GM12875 (cell line): Measurements from ENCODE around the gene TRAPPC4.
A peak's percentile ranks its signal among the peaks of the same experiment; 100 is the strongest.
"Not testable (repeated sequence)": the region's sequence is repeated elsewhere in the genome, so short reads cannot be mapped to it uniquely, and the experiment has no call there.

ENCODE experiments used
- H3K4me3 ChIP-seq: one replicate; pipeline ENCODE4 v1.5.1; 2011; ENCODE audit warnings: low read depth, low read length, control low read depth
- CTCF ChIP-seq: IDR thresholded peaks from 2 replicates; pipeline ENCODE4 v1.5.1; 2011; ENCODE audit warnings: low read depth, mild to moderate bottlenecking, control low read depth, inconsistent platforms, low read length, moderate library complexity, borderline replicate concordance; ENCODE audit not compliant: insufficient read depth

TRAPPC4 gene

GRCh38 chr11:118984825-118985224, 33.7 kb upstream of the TRAPPC4 start:
- no peak overlapping the region for H3K4me3 ChIP-seq
- TF ChIP-seq CTCF: no peak

DNA sequence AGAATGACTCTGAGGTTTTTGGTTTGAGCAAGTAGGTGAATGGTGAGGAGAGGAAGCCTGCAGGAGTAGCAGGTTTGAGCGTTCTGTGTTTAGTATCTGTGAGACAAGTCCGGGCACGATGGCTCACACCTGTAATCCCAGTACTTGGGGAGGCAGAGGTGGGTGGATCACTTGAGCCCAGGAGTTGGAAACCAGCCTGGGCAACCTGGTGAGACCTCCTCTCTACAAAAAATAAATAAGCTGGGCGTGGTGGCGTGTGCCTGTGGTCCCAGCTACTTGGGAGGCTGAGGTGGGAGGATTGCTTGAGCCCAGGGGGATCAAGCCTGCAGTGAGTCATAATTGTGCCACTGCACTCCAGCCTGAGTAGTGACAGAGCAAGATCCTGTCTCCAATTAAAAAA, 30.3 kb upstream of the TRAPPC4 start:
- TF ChIP-seq CTCF: no peak
- no peak overlapping the region for H3K4me3 ChIP-seq

- H3K4me3 ChIP-seq: not testable (repeated sequence)
Observed at GRCh38 chr11:118991486-118992038, 27.0 kb upstream of the TRAPPC4 start.

GRCh38 chr11:118996926-118997626, 21.5 kb upstream of the TRAPPC4 start:
- peak; percentile 57 for TF ChIP-seq CTCF
- H3K4me3 ChIP-seq: peak overlapping the region; percentile 85

GRCh38 chr11:118997627-118998387, 20.8 kb upstream of the TRAPPC4 start, which contains the start of gene CENATAC:
Gene CENATAC, plus strand, starts transcription at chr11:118998138. Its CDS starts 60 bp downstream, at chr11:118998198.
- no peak for TF ChIP-seq CTCF
- peak within 1 kb of the TSS; percentile 85 for H3K4me3 ChIP-seq

DNA sequence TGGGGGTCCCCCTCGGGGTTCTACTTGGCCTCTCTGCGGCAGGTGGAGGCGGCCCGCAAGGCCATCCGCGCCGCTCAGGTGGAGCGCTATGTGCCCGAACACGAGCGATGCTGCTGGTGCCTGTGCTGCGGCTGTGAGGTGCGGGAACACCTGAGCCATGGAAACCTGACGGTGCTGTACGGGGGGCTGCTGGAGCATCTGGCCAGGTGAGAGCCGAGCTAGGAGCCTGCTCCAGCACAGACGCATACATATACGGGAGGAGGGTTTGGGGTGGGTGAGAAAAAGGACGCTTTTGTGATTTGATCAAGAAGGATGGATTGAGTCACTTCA, 20.2 kb upstream of the TRAPPC4 start:
- no peak for TF ChIP-seq CTCF
- H3K4me3 ChIP-seq: peak overlapping the region; percentile 85

GRCh38 chr11:118998822-118999221, 19.7 kb upstream of the TRAPPC4 start:
- no peak for TF ChIP-seq CTCF
- peak overlapping the region; percentile 85 for H3K4me3 ChIP-seq
